Activated CD4-positive, alpha-beta T cell treated with anti-CD3 and anti-CD28 coated beads, Interleukin-2, Interleukin-4, amounts not matched to agents 100 ng/mL and 50 ng/mL, durations not matched to agents 16 hours and 8 hours (primary cell): ENCODE results near the gene BHLHA9.
A peak's percentile ranks its signal among the peaks of the same experiment; 100 is the strongest.
"Not testable (repeated sequence)": the region's sequence is repeated elsewhere in the genome, so short reads cannot be mapped to it uniquely, and the experiment has no call there.

Experiments used
- DNase-seq: peaks from one replicate; pipeline ENCODE4 v3.0.0-alpha.2; 2020; ENCODE audit warnings: low spot score

The BHLHA9 gene

GRCh38 chr17:1270210-1271029, at the start of gene BHLHA9:
TSS of gene BHLHA9 (plus strand) at chr17:1270444. CDS start at chr17:1270564, 120 bp downstream.
- no peak for DNase-seq

GRCh38 chr17:1221209-1221608, 49.0 kb upstream of the BHLHA9 start:
- no peak for DNase-seq

- no peak for DNase-seq
These were observed 47.9 kb upstream of the BHLHA9 start for GRCh38 chr17:1222321-1222720.

GRCh38 chr17:1223662-1224061, 46.6 kb upstream of the BHLHA9 start:
- DNase-seq = no peak

GRCh38 chr17:1224330-1224729, 45.9 kb upstream of the BHLHA9 start:
- DNase-seq = no peak

- no peak for DNase-seq
These were observed 43.9 kb upstream of the BHLHA9 start for GRCh38 chr17:1226308-1226707.

- no peak for DNase-seq
These were observed 42.9 kb upstream of the BHLHA9 start for GRCh38 chr17:1227365-1227764.

GRCh38 chr17:1227917-1228780, 42.1 kb upstream of the BHLHA9 start:
- no peak for DNase-seq

GRCh38 chr17:1228781-1229348, 41.4 kb upstream of the BHLHA9 start:
- no peak for DNase-seq

- DNase-seq = peak; percentile 15
These were observed 40.8 kb upstream of the BHLHA9 start for GRCh38 chr17:1229349-1229899.

GRCh38 chr17:1229900-1230501, 40.2 kb upstream of the BHLHA9 start:
- no peak for DNase-seq

- DNase-seq = no peak
These were observed 38.8 kb upstream of the BHLHA9 start for GRCh38 chr17:1231456-1231855.

GRCh38 chr17:1232331-1232730, 37.9 kb upstream of the BHLHA9 start:
- no peak for DNase-seq

GRCh38 chr17:1232786-1233185, 37.5 kb upstream of the BHLHA9 start:
- no peak for DNase-seq

GRCh38 chr17:1234455-1234854, 35.8 kb upstream of the BHLHA9 start:
- no peak for DNase-seq

- no peak for DNase-seq
These were observed 32.8 kb upstream of the BHLHA9 start for GRCh38 chr17:1237471-1237870.

- no peak for DNase-seq
These were observed 31.0 kb upstream of the BHLHA9 start for GRCh38 chr17:1239210-1239609.

GRCh38 chr17:1240426-1240825, 29.8 kb upstream of the BHLHA9 start:
- not testable (repeated sequence) for DNase-seq

- no peak for DNase-seq
These were observed 28.3 kb upstream of the BHLHA9 start for GRCh38 chr17:1241929-1242328.

- DNase-seq = no peak
These were observed 25.6 kb upstream of the BHLHA9 start for GRCh38 chr17:1244606-1245012.

- DNase-seq = no peak
These were observed 18.2 kb upstream of the BHLHA9 start for GRCh38 chr17:1251866-1252608.
